SU-DHL-6 (cell line): Measurements from ENCODE around the gene ZBTB32.

ENCODE experiments used
- H2AFZ ChIP-seq: fragments of 200-600 bp; sonication (generic); 2 replicates; pipeline ENCODE4 v1.6.1; 2014; ENCODE audit warnings: low read depth, mild to moderate bottlenecking, moderate library complexity, mixed read lengths, antibody characterized with exemption, low read length; ENCODE audit not compliant: severe bottlenecking
- H3F3A ChIP-seq: fragments of 200-600 bp; shearing (Covaris generic); 2 replicates; pipeline ENCODE4 v1.6.0; 2016; ENCODE audit warnings: antibody characterized with exemption, mild to moderate bottlenecking; ENCODE audit not compliant: insufficient read depth
- H3K27ac ChIP-seq: fragments of 200-600 bp; sonication (generic); 2 replicates; pipeline ENCODE4 v1.5.1; 2016; ENCODE audit warnings: low read depth, mild to moderate bottlenecking, low read length, moderate library complexity, mixed read lengths
- H3K27me3 ChIP-seq: fragments of 200-600 bp; sonication (generic), shearing (Covaris generic); 2 replicates; pipeline ENCODE4 v1.6.0; 2014; ENCODE audit warnings: mild to moderate bottlenecking, low read length
- H3K36me3 ChIP-seq: fragments of 200-600 bp; sonication (generic); 2 replicates; pipeline ENCODE4 v1.6.1; 2014; ENCODE audit warnings: mild to moderate bottlenecking, low read length, mixed read lengths
- H3K4me2 ChIP-seq: fragments of 300-600, 200-600 bp; shearing (Covaris generic), sonication (generic); 2 replicates; pipeline ENCODE4 v1.6.0; 2014; ENCODE audit warnings: low read length, low read depth, mild to moderate bottlenecking; ENCODE audit not compliant: poor library complexity, severe bottlenecking
- H3K4me3 ChIP-seq: fragments of 200-600 bp; sonication (generic); 2 replicates; pipeline ENCODE4 v1.5.1; 2014; ENCODE audit warnings: antibody characterized with exemption, low read length, mild to moderate bottlenecking, mixed read lengths; ENCODE audit not compliant: insufficient read depth, poor library complexity, severe bottlenecking
- H3K79me2 ChIP-seq: fragments of 200-600 bp; sonication (generic); 2 replicates; pipeline ENCODE4 v1.6.1; 2014; ENCODE audit warnings: mild to moderate bottlenecking, low read length, moderate library complexity; ENCODE audit not compliant: insufficient read depth
- H3K9ac ChIP-seq: fragments of 200-600 bp; sonication (generic); 2 replicates; pipeline ENCODE4 v1.7.0; 2014; ENCODE audit warnings: mild to moderate bottlenecking, low read length
- H3K9me2 ChIP-seq: fragments of 200-600 bp; sonication (generic); replicated peaks from 2 replicates; pipeline ENCODE4 v1.6.1; 2014; ENCODE audit warnings: low read length; ENCODE audit not compliant: insufficient read depth
- H3K9me3 ChIP-seq: fragments of 200-600 bp; sonication (generic); 2 replicates; pipeline ENCODE4 v1.6.1; 2014; ENCODE audit warnings: low read length, mixed read lengths; ENCODE audit not compliant: insufficient read depth
- H4K20me1 ChIP-seq: fragments of 200-600 bp; sonication (generic); 2 replicates; pipeline ENCODE4 v1.6.1; 2014; ENCODE audit warnings: low read depth, mild to moderate bottlenecking, antibody characterized with exemption, low read length, moderate library complexity, mixed read lengths
- EZH2phosphoT487 ChIP-seq: fragments of 200-600 bp; sonication (generic), shearing (Covaris generic); conservative IDR thresholded peaks from 2 replicates; pipeline ENCODE4 v1.6.1; 2018; ENCODE audit warnings: mild to moderate bottlenecking, antibody characterized with exemption, low read length, moderate library complexity, mixed read lengths
- TF ChIP-seq, protein P1 (sequence below): fragments of 200-600 bp; sonication (generic); IDR thresholded peaks from one replicate; pipeline ENCODE4 v1.5.1; 2017; ENCODE audit warnings: antibody characterized with exemption, mild to moderate bottlenecking, low read length, moderate library complexity; ENCODE audit not compliant: insufficient read depth, poor library complexity, severe bottlenecking

The ZBTB32 gene

DNA sequence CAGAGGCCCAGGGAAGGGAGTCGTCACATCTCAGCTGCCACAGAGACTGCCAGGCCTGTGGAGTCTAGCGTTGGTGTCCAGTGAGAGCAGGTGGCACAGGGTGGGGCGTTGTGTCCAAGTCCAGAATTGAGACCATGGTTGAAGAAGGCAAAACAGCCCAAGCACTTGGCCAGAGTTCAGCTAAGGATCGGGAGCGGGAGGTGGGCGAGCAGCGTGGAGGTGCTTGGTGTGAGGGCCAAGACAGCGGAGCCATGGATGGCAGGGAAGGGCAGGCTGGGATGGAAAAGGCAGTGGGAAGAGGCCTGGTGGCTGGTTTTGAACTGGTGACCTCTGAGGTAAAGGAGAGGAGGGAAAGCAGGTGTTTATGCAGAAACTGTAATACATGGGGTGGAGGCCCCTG lies 29.9 kb downstream of the ZBTB32 start:
- H3K9ac ChIP-seq, result no peak overlapping the region

DNA sequence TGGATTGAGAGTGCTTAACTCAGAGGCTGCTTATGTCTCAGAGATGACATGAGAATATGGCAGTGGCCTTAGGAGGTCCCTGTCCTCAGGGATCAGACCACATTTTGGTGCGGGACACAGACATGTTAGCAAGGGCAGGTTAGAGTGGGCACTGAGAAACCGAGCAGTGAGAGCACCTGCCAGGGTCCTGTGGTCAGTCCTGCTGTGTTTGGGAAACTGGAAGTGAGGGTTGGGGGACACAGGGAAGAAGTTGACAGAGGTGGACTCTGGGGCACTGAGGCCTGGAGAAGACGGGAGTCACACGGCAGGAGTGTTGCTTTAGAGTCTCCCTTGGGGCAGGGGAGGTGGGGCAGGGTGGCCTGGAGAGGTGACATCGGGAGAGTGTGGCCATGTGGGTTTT lies 30.5 kb downstream of the ZBTB32 start:
- Histone ChIP-seq H3K36me3 (no peaks in the 10 kb centered on the region), H3K4me2 (no peak overlapping the region), H3K27ac (no peak overlapping the region), H3K4me3 (no peak overlapping the region), H3K79me2 (no peaks in the 10 kb centered on the region), H4K20me1 (no peaks in the 10 kb centered on the region), H3K9ac (no peak overlapping the region), H3K27me3 (no peaks in the 10 kb centered on the region), H3K9me3 (no peaks in the 10 kb centered on the region), H2AFZ (no peak overlapping the region), H3F3A (peaks cover 5% of the 10 kb centered on the region; the same call in 1 of the 2 replicates), H3K9me2 (no peaks in the 10 kb centered on the region)
- TF ChIP-seq, protein P1, sequence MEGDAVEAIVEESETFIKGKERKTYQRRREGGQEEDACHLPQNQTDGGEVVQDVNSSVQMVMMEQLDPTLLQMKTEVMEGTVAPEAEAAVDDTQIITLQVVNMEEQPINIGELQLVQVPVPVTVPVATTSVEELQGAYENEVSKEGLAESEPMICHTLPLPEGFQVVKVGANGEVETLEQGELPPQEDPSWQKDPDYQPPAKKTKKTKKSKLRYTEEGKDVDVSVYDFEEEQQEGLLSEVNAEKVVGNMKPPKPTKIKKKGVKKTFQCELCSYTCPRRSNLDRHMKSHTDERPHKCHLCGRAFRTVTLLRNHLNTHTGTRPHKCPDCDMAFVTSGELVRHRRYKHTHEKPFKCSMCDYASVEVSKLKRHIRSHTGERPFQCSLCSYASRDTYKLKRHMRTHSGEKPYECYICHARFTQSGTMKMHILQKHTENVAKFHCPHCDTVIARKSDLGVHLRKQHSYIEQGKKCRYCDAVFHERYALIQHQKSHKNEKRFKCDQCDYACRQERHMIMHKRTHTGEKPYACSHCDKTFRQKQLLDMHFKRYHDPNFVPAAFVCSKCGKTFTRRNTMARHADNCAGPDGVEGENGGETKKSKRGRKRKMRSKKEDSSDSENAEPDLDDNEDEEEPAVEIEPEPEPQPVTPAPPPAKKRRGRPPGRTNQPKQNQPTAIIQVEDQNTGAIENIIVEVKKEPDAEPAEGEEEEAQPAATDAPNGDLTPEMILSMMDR, result no peak
- no peak for TF ChIP-seq EZH2phosphoT487

More for the DNA sequence above, 29.9 kb downstream of the ZBTB32 start:
- no peaks in the 10 kb centered on the region for H3K9me3 ChIP-seq
- H3K27me3 ChIP-seq, result no peaks in the 10 kb centered on the region
- no peak for TF ChIP-seq EZH2phosphoT487
- TF ChIP-seq, protein P1, result no peak
- no peaks in the 10 kb centered on the region for H3K9me2 ChIP-seq
- H3K27ac ChIP-seq, result no peak overlapping the region
- H3K4me2 ChIP-seq, result no peak overlapping the region
- no peaks in the 10 kb centered on the region for H3K79me2 ChIP-seq
- H4K20me1 ChIP-seq, result no peaks in the 10 kb centered on the region
- no peak overlapping the region for H2AFZ ChIP-seq
- H3F3A ChIP-seq, result peaks cover 5% of the 10 kb centered on the region; the same call in 1 of the 2 replicates
- H3K36me3 ChIP-seq, result no peaks in the 10 kb centered on the region
- no peak overlapping the region for H3K4me3 ChIP-seq

DNA sequence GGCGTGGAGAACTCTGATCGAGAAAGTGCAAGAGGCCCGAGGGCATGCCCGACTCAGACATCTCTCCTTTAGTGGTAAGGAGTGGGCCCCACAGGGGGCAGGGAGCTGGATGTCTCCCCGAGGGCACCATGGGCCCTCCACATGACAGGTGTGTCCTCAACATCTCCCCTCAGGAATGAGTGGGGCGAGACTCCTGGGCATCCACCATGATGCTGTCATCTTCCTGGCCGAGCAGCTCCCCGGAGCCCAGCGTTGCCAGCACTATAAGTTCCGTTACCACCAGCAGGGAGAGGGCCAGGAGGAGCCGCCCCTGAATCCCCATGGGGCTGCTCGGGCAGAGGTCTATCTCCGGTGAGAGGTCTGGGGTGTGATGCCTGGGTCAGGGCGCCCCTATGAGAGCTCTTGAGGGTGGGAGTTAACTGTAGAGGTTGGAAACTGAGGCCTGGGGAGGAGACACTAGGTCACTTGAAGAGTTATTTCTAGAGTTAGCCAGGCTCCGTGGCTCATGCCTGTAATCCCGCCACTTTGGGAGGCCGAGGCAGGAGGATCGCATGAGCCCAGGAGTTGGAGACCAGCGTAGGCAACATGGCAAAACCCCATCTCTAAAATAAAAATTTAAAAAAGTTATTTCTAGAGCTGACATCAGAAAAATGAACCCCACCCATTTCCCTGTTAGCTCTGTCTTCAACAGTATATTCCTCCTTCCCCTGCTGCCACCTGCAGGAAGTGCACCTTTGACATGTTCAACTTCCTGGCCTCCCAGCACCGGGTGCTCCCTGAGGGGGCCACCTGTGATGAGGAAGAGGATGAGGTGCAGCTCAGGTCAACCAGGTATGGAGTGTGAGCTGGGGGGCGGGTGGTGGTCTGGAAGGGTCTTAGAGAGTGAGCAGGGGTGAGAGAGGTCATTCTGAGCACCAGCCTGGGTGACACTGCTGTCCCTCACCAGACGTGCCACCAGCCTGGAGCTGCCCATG lies 32.8 kb downstream of the ZBTB32 start:
- no peaks in the 10 kb centered on the region for H4K20me1 ChIP-seq
- no peak overlapping the region for H3K27ac ChIP-seq
- H3K36me3 ChIP-seq, result no peaks in the 10 kb centered on the region

More for the DNA sequence above, 32.8 kb downstream of the ZBTB32 start:
- no peak for TF ChIP-seq EZH2phosphoT487
- TF ChIP-seq, protein P1, result no peak
- H3K79me2 ChIP-seq, result no peaks in the 10 kb centered on the region
- no peaks in the 10 kb centered on the region for H3K27me3 ChIP-seq
- H3K9ac ChIP-seq, result no peak overlapping the region
- H3K9me3 ChIP-seq, result no peaks in the 10 kb centered on the region
- H2AFZ ChIP-seq, result no peak overlapping the region
- no peak overlapping the region for H3K4me2 ChIP-seq
- H3K4me3 ChIP-seq, result no peak overlapping the region
- H3K9me2 ChIP-seq, result no peaks in the 10 kb centered on the region
- H3F3A ChIP-seq, result peaks cover 13% of the 10 kb centered on the region
